Adrenal gland (tissue), 5 donors: ENCODE results near the gene PCED1B.

Experiments used
- CTCF ChIP-seq, 6 experiments: fragments of 450-650 bp in 4 of 6; fragments of 200-600 bp in 2 of 6; sonication (generic) in 1 of 6; IDR thresholded peaks; 1 replicate in 5 of 6; 2 replicates in 1 of 6; pipeline versions ENCODE4 v1.5.1 to v1.8.0; 2016 to 2021; ENCODE audit warnings: antibody characterized with exemption in 6 of 6, mild to moderate bottlenecking in 2 of 6, moderate library complexity in 1 of 6
- POLR2A ChIP-seq, 2 donors: fragments of 450-650 bp; IDR thresholded peaks; one replicate each; pipeline ENCODE4 v1.6.1; 2017; ENCODE audit warnings: antibody characterized with exemption in 2 of 2, mild to moderate bottlenecking in 2 of 2, moderate library complexity in 1 of 2
- donor health status: DM: no; HTN: no; CAD: no.

- TF ChIP-seq CTCF (IDR thresholded peaks at IDR 0.05) (no peak), POLR2A (IDR thresholded peaks at IDR 0.05) (no peak)
Observed at GRCh38 chr12:47225356-47225755, 145.9 kb downstream of the PCED1B start.
